HCT116 (cell line): ENCODE data around the gene MYO1A. TPM values are rescaled to one million over a fixed set of nuclear protein-coding genes. Genes with fewer than 3 reads are reported as not detected.
A peak's percentile ranks its signal among the peaks of the same experiment; 100 is the strongest.

Experiments
- ATAC-seq: fragments of 200-7000 bp; cut with Tn5 transposase; 2 replicates; pipeline ENCODE4 v1.9.1; 2020; ENCODE audit warnings: mild to moderate bottlenecking, moderate library complexity
- BruUV-seq: library from RNA; stranded (reverse); fragments of 400-500 nt; replicated peaks from 2 replicates; lab custom pipeline; 2021; lab: Mats Ljungman, UMichigan
- CTCF ChIA-PET: fragments of 300-600 bp; sonication (Branson Sonifier 250); formaldehyde crosslinking; loops from one replicate; lab custom pipeline; 2021; ENCODE audit warnings: antibody characterized with exemption; lab: Charles Lee
- POLR2A ChIA-PET: fragments of 300-600, 350-600 bp; sonication (Branson Sonifier 250); formaldehyde crosslinking; loops from one replicate; lab custom pipeline; 2021; ENCODE audit warnings: antibody characterized with exemption; lab: Charles Lee
- RAD21 ChIA-PET, 2 experiments: fragments of 300-600 bp; sonication (Branson Sonifier 250); formaldehyde crosslinking; loops; one replicate each; lab custom pipeline; 2023; ENCODE audit warnings: low total read pairs in 2 of 2; ENCODE audit not compliant: uncharacterized antibody in 2 of 2, unreplicated experiment in 2 of 2, low non-redundant PET in 1 of 2; lab: Charles Lee
- DNase-seq: peaks from one replicate; pipeline ENCODE4 v3.0.0-alpha.2; 2010; ENCODE audit warnings: low read depth, low spot score
- H2AFZ ChIP-seq: fragments of 200-600 bp; shearing (Covaris generic), sonication (generic); 2 replicates; pipeline ENCODE4 v1.6.1; 2017; ENCODE audit warnings: low read depth, mixed run types, mixed read lengths, antibody characterized with exemption, low read length; ENCODE audit not compliant: poor library complexity, severe bottlenecking
- H3K27ac ChIP-seq: 2 replicates; pipeline ENCODE4 v1.5.1; 2012; ENCODE audit warnings: low read depth, low read length
- H3K27me3 ChIP-seq: fragments of 200-600 bp; sonication (generic); 2 replicates; pipeline ENCODE4 v1.6.1; 2016; ENCODE audit warnings: mixed run types, low read length, mixed read lengths; ENCODE audit not compliant: insufficient read depth
- H3K36me3 ChIP-seq, 2 experiments: fragments of 200-500 bp in 1 of 2; fragments of 200-600 bp in 1 of 2; sonication (Bioruptor generic) in 1 of 2; sonication (generic) in 1 of 2; 2 replicates each; pipeline versions ENCODE4 v1.5.1 to v1.6.1; 2014 to 2016; ENCODE audit warnings: low read length in 2 of 2, inconsistent platforms in 1 of 2, mixed read lengths in 1 of 2, mixed run types in 1 of 2; ENCODE audit not compliant: insufficient read depth in 2 of 2, control insufficient read depth in 1 of 2
- H3K4me1 ChIP-seq, 2 experiments: fragments of 200-600 bp in 1 of 2; sonication (generic) in 1 of 2; 2 replicates each; pipeline versions ENCODE4 v1.5.1 to v1.6.1; 2012 to 2017; ENCODE audit warnings: low read length in 2 of 2, inconsistent platforms in 1 of 2, mild to moderate bottlenecking in 1 of 2, mixed read lengths in 1 of 2, mixed run types in 1 of 2, moderate library complexity in 1 of 2; ENCODE audit not compliant: insufficient read depth in 2 of 2, control insufficient read depth in 1 of 2
- H3K4me2 ChIP-seq: fragments of 200-600 bp; sonication (generic); 2 replicates; pipeline ENCODE4 v1.6.1; 2017; ENCODE audit warnings: mixed run types, low read length, mixed read lengths
- H3K4me3 ChIP-seq, 2 experiments: fragments of 200-600 bp in 1 of 2; sonication (generic) in 1 of 2; replicated peaks in 1 of 2; 2 replicates each; pipeline ENCODE4 v1.5.1; 2011 to 2016; ENCODE audit warnings: low read length in 2 of 2, control low read depth in 1 of 2, low read depth in 1 of 2, mild to moderate bottlenecking in 1 of 2, mixed read lengths in 1 of 2, mixed run types in 1 of 2
- H3K79me2 ChIP-seq: fragments of 200-600 bp; sonication (generic); 2 replicates; pipeline ENCODE4 v1.6.1; 2017; ENCODE audit warnings: mild to moderate bottlenecking, mixed run types, low read length, moderate library complexity, mixed read lengths; ENCODE audit not compliant: insufficient read depth
- H3K9ac ChIP-seq: fragments of 200-600 bp; sonication (generic); 2 replicates; pipeline ENCODE4 v1.6.1; 2016; ENCODE audit warnings: low read length, mixed read lengths
- H3K9me2 ChIP-seq: fragments of 200-600 bp; sonication (generic), shearing (Covaris generic); 2 replicates; pipeline ENCODE4 v1.6.1; 2017; ENCODE audit warnings: mixed run types, mild to moderate bottlenecking, moderate library complexity; ENCODE audit not compliant: insufficient read depth
- H3K9me3 ChIP-seq, 2 experiments: fragments of 200-500 bp in 1 of 2; fragments of 200-600 bp in 1 of 2; sonication (Bioruptor generic) in 1 of 2; sonication (generic) in 1 of 2; 2 replicates each; pipeline ENCODE4 v1.6.1; 2014 to 2017; ENCODE audit warnings: low read length in 2 of 2, mixed read lengths in 2 of 2, inconsistent platforms in 1 of 2, low read depth in 1 of 2, mild to moderate bottlenecking in 1 of 2, mixed run types in 1 of 2, moderate library complexity in 1 of 2; ENCODE audit not compliant: control insufficient read depth in 1 of 2, insufficient read depth in 1 of 2
- H4K20me1 ChIP-seq: fragments of 200-600 bp; sonication (generic), shearing (Covaris generic); 2 replicates; pipeline ENCODE4 v1.6.1; 2017; ENCODE audit warnings: mixed run types, mild to moderate bottlenecking, moderate library complexity; ENCODE audit not compliant: insufficient read depth
- ELF1 ChIP-seq: IDR thresholded peaks from 2 replicates; pipeline ENCODE4 v1.6.1; 2012; ENCODE audit warnings: low read depth, borderline replicate concordance
- EZH2 ChIP-seq: fragments of 200-600 bp; sonication (generic); IDR thresholded peaks from 2 replicates; pipeline ENCODE4 v1.6.1; 2017; ENCODE audit warnings: antibody characterized with exemption, mixed run types
- EZH2phosphoT487 ChIP-seq: fragments of 200-600 bp; IDR thresholded peaks from 2 replicates; pipeline ENCODE4 v1.6.1; 2018; ENCODE audit warnings: antibody characterized with exemption, borderline replicate concordance
- POLR2A ChIP-seq: IDR thresholded peaks from 2 replicates; pipeline ENCODE4 v1.7.0; 2011; ENCODE audit warnings: borderline replicate concordance; ENCODE audit not compliant: insufficient read depth, insufficient read length; ENCODE audit errors: extremely low read depth
- POLR2AphosphoS5 ChIP-seq: IDR thresholded peaks from 2 replicates; pipeline ENCODE4 v1.6.1; 2011; ENCODE audit warnings: mild to moderate bottlenecking, low read depth, low read length, moderate library complexity
- SP1 ChIP-seq: IDR thresholded peaks from 2 replicates; pipeline ENCODE4 v1.6.1; 2012; ENCODE audit warnings: low read depth
- TCF7L2 ChIP-seq: IDR thresholded peaks from 2 replicates; pipeline ENCODE4 v1.7.0; 2011; ENCODE audit warnings: borderline replicate concordance, inconsistent platforms; ENCODE audit not compliant: insufficient read depth, insufficient read length; ENCODE audit errors: extremely low read depth
- YY1 ChIP-seq: IDR thresholded peaks from 2 replicates; pipeline ENCODE4 v1.6.1; 2011; ENCODE audit warnings: low read length, low read depth, moderate library complexity, mild to moderate bottlenecking; ENCODE audit not compliant: insufficient replicate concordance; ENCODE audit errors: extremely low read depth
- ZFX ChIP-seq: fragments of 450-650 bp; IDR thresholded peaks from 2 replicates; pipeline ENCODE4 v1.6.1; 2017
- ZNF274 ChIP-seq: fragments of 200-500 bp; sonication (Bioruptor generic); IDR thresholded peaks from 2 replicates; pipeline ENCODE4 v1.6.1; 2014; ENCODE audit warnings: mild to moderate bottlenecking, low read depth, low read length, inconsistent platforms
- intact Hi-C: fragments of 100-400 bp; cut with micrococcal nuclease; formaldehyde crosslinking; loops from 2 replicates; pipeline ENCODE4 v1.10.0; 2022
- total RNA-seq: library from RNA; stranded (reverse); gene quantifications from one replicate; pipeline ENCODE4 v1.2.1, GENCODE V29; 2021; ENCODE audit not compliant: unreplicated experiment
- TF ChIP-seq, protein P1 (sequence below), 3 experiments: fragments of 200-600 bp in 1 of 3; sonication (generic) in 1 of 3; IDR thresholded peaks in 2 of 3; conservative IDR thresholded peaks in 1 of 3; 2 replicates each; pipeline ENCODE4 v1.5.1; 2012 to 2017; ENCODE audit warnings: low read depth in 2 of 3, low read length in 2 of 3, antibody characterized with exemption in 1 of 3, borderline replicate concordance in 1 of 3, control low read depth in 1 of 3, mild to moderate bottlenecking in 1 of 3, mixed read lengths in 1 of 3, mixed run types in 1 of 3, moderate library complexity in 1 of 3; ENCODE audit not compliant: insufficient read depth in 1 of 3
- TF ChIP-seq, protein P2 (sequence below): IDR thresholded peaks from 2 replicates; pipeline ENCODE4 v1.6.1; 2012

MYO1A gene
- total RNA-seq, 1 experiment from 2014 or later, result 0.76 TPM

DNA sequence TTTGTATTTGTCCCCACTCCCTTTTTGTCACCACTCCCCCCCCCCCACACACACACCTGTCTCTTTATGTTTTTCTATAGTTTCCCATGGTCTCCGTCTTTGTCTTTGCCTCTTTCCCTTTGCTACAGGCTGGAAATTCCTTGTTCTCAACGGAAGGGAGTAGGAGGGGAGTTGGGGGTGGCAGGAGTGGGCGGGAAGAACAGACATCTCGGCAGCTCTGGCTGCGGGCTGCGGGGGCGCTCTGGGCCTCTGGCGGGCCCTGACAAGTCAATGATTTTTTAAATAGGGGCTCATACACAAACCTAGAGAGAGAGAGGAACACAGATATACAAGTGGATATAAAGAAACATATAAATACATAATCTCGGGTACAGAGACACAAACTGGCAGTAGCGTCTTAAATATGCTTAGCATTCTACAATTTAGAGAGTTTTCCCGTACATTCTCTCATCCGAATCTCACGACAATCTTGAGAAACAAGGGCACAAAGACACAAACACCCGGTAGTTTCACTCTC is 36.6 kb upstream of the MYO1A start:
- H3K4me2 ChIP-seq, result peak overlapping the region; percentile 96
- H3K27ac ChIP-seq, result peak overlapping the region; percentile 100
- no peaks in the 10 kb centered on the region for H3K9me2 ChIP-seq
- H4K20me1 ChIP-seq, result no peaks in the 10 kb centered on the region
- no peak overlapping the region for H2AFZ ChIP-seq
- H3K27me3 ChIP-seq, result no peaks in the 10 kb centered on the region
- BruUV-seq, result TSS peak; percentile 79
- DNase-seq (no peak), ATAC-seq (peak; percentile 9; the same call in 1 of the 2 replicates)
- intact Hi-C loops, result loop anchor here (5.0 kb wide), 1 partner anchor 376 kb away; no protein-coding TSS in a partner anchor
- H3K4me3 ChIP-seq, result peak overlapping the region; percentile 59 to 82
- H3K4me1 ChIP-seq, result peaks cover 27 to 49% of the 10 kb centered on the region in 2 experiments
- peak overlapping the region; percentile 91 for H3K9ac ChIP-seq
- ChIA-PET CTCF (interaction anchor here (0.6 to 2.5 kb wide), 2 partner anchors 14 to 25 kb away, joined by 3 to 20 read pairs; partner anchors contain the start of gene STAT6), POLR2A (interaction anchor here (2.6 to 4.8 kb wide), 2 partner anchors 8 to 25 kb away, joined by 23 to 50 read pairs; partner anchors contain the start of genes NEMP1 and STAT6), RAD21 (interaction anchor here in 1 of 2 experiments (0.7 kb wide), 1 partner anchor 24 kb away, joined by 3 read pairs; the partner anchor contains the start of gene STAT6)
- peaks cover 24% of the 10 kb centered on the region for H3K79me2 ChIP-seq
- H3K36me3 ChIP-seq, result peaks cover 3 to 8% of the 10 kb centered on the region in 2 experiments; a peak in 2 of 4 replicates
- H3K9me3 ChIP-seq, result no peaks in the 10 kb centered on the region
- TF ChIP-seq, protein P1, sequence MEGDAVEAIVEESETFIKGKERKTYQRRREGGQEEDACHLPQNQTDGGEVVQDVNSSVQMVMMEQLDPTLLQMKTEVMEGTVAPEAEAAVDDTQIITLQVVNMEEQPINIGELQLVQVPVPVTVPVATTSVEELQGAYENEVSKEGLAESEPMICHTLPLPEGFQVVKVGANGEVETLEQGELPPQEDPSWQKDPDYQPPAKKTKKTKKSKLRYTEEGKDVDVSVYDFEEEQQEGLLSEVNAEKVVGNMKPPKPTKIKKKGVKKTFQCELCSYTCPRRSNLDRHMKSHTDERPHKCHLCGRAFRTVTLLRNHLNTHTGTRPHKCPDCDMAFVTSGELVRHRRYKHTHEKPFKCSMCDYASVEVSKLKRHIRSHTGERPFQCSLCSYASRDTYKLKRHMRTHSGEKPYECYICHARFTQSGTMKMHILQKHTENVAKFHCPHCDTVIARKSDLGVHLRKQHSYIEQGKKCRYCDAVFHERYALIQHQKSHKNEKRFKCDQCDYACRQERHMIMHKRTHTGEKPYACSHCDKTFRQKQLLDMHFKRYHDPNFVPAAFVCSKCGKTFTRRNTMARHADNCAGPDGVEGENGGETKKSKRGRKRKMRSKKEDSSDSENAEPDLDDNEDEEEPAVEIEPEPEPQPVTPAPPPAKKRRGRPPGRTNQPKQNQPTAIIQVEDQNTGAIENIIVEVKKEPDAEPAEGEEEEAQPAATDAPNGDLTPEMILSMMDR (IDR thresholded peaks at IDR 0.05 in 2 of 3, conservative IDR thresholded peaks at IDR 0.05 in 1 of 3; ENCODE audit: borderline replicate concordance in 1 of 3, insufficient read depth in 1 of 3, low read depth in 2 of 3, low read length in 2 of 3), result peak in 2 of 3 experiments; percentile 18 to 51; a peak in 2 of 6 replicates
- TF ChIP-seq YY1 (peak; percentile 13), ELF1 (no peak)

DNA sequence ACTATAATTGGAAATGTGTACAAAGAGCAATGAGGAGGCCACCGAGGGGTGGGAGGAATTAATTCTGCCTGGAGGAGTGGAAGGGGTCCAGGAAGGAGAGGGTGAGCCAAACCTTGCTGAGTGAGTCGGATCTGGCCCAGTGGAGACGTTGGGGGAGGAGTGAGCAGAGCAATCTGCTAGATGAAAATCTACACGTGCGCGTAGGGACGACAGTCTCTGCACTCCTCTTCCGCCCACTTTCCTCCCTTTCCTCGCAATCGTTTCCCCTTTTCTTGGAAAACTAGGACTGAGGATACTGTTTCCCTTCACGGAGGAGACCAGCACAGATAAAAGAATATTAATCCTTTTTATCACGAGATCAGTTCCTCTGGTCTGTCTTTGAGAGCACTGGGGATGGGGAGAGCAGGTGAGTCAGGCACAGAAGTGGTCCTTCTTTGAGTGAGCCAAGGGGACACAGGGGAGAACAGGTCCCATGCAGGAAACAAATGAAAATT is 36.1 kb upstream of the MYO1A start:
- Histone ChIP-seq H3K36me3 (peaks cover 0 to 3% of the 10 kb centered on the region in 2 experiments; a peak in 1 of 4 replicates), H3K9me2 (no peaks in the 10 kb centered on the region), H3K27me3 (no peaks in the 10 kb centered on the region), H3K79me2 (peaks cover 19% of the 10 kb centered on the region), H2AFZ (no peak overlapping the region), H4K20me1 (no peaks in the 10 kb centered on the region), H3K4me3 (peak overlapping the region; percentile 59 to 82), H3K9ac (peak overlapping the region; percentile 91), H3K27ac (peak overlapping the region; percentile 100), H3K4me2 (peak overlapping the region; percentile 96), H3K4me1 (peaks cover 27 to 45% of the 10 kb centered on the region in 2 experiments), H3K9me3 (no peaks in the 10 kb centered on the region)
- DNase-seq (no peak), ATAC-seq (no peak)
- ChIA-PET RAD21 (no interaction called here), POLR2A (interaction anchor here (4.8 kb wide), 1 partner anchor 25 kb away, joined by 50 read pairs; the partner anchor contains the start of gene STAT6), CTCF (interaction anchor here (0.6 kb wide), 1 partner anchor 14 kb away, joined by 3 read pairs; no protein-coding TSS in a partner anchor)
- BruUV-seq, result no TSS peak
- intact Hi-C loops, result loop anchor here (5.0 kb wide), 1 partner anchor 376 kb away; no protein-coding TSS in a partner anchor
- TF ChIP-seq EZH2phosphoT487 (no peak), ZFX (no peak), YY1 (no peak), TCF7L2 (no peak), ZNF274 (no peak), POLR2A (no peak), SP1 (no peak), EZH2 (no peak), POLR2AphosphoS5 (no peak; the same call in 1 of the 2 replicates)
- TF ChIP-seq, protein P2, sequence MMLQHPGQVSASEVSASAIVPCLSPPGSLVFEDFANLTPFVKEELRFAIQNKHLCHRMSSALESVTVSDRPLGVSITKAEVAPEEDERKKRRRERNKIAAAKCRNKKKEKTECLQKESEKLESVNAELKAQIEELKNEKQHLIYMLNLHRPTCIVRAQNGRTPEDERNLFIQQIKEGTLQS, result no peak
- TF ChIP-seq, protein P1 (IDR thresholded peaks at IDR 0.05 in 2 of 3, conservative IDR thresholded peaks at IDR 0.05 in 1 of 3; ENCODE audit: borderline replicate concordance in 1 of 3, insufficient read depth in 1 of 3, low read depth in 2 of 3, low read length in 2 of 3), result no peak
